SK-MEL-5 (cell line): ENCODE measurements around the gene MAP4. TPM values are rescaled to one million over a fixed set of nuclear protein-coding genes. Genes with fewer than 3 reads are reported as not detected.
"Not testable (repeated sequence)": the region's sequence is repeated elsewhere in the genome, so short reads cannot be mapped to it uniquely, and the experiment has no call there.

Experiments used
- DNase-seq: peaks from one replicate; pipeline ENCODE4 v3.0.0-alpha.2; 2016; ENCODE audit warnings: low read depth, low spot score
- in situ Hi-C: cut with HindIII; loops from 2 replicates; pipeline ENCODE4 v1.10.0; 2016; ENCODE audit warnings: low sequenced_read_pairs, high pct_unique_total_duplicates, low pct_unique_long_range_greater_than_20kb
- total RNA-seq: library from RNA; depleted of rRNA; stranded (reverse); fragments of >200 nt; shearing (Covaris generic); gene quantifications from 2 replicates; pipeline ENCODE4 v1.2.3, GENCODE V29; 2014

MAP4 gene
- total RNA-seq, 1 experiment from 2014 or later: 55.3 TPM

GRCh38 chr3:47910777-47911440 lies 105.3 kb downstream of the MAP4 start:
- in situ Hi-C loops: no loop called here

GRCh38 chr3:47910233-47910632 lies 106.0 kb downstream of the MAP4 start:
- in situ Hi-C loops: no loop called here
- DNase-seq: no peak

More at GRCh38 chr3:47910777-47911440, 105.3 kb downstream of the MAP4 start:
- no peak for DNase-seq

DNA sequence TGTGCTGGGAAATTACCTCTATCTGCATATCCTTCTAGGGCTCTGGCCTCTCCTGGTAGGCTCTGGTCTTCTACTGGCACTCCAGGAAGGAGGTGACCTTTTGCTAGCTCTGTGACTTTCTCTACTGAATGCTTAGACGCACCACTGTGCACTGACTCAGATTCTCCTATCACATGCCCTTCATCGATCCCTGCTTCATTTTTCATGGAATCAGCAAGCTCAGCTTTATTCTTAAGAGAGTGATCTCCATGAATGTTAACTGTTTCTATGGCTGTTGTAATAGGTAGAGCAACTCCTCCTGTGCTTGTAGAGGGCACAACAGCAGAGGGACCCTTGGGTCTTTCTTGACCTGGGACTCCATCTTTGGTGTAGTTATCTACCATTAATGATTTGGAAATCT lies 106.6 kb downstream of the MAP4 start:
- peak; percentile 42 for DNase-seq
- in situ Hi-C loops: no loop called here

- in situ Hi-C loops: no loop called here
- no peak for DNase-seq
Measured at GRCh38 chr3:47908744-47909143, 107.5 kb downstream of the MAP4 start.

DNA sequence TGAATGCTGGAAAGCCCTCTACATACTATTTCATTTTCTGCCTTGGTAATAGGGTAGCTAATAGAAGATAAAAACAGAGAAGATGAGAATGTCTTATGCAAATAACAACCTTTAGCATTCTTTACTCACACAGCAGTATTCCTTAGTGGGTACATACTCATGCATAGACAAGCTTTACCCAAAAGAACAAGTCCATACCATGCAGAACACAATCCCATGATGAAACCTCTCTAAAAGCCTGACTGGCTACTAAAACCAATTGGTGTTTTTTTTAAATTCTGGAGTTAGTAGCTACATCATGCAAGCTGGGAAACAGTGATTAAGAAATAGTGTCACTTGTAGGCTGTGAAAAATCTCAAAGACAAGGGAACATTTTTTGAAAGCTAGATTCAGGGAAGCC lies 108.4 kb downstream of the MAP4 start:
- in situ Hi-C loops: no loop called here

DNA sequence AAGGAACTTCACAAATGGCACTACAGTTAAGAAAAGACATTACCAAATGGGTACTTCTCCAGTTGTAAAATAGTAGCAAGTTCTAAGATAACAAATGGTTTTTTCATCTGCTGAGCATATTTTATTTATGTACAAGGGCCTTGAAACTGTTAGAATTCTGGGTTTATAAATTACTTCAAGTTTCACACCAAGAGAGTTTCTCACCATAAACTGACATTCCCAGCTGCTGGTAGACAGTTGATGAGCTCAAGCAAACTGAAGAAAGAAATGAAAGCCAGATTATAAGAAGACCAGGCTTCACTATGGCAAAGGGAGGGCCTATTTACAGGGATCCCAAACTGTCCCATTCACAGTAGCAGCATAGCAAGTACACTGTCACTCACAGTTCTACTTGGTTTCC lies 113.5 kb downstream of the MAP4 start:
- in situ Hi-C loops: no loop called here
- DNase-seq: no peak

More for the DNA sequence above, 108.4 kb downstream of the MAP4 start:
- DNase-seq: no peak

- no peak for DNase-seq
- in situ Hi-C loops: no loop called here
Measured at GRCh38 chr3:47901280-47901833, 114.9 kb downstream of the MAP4 start.

DNA sequence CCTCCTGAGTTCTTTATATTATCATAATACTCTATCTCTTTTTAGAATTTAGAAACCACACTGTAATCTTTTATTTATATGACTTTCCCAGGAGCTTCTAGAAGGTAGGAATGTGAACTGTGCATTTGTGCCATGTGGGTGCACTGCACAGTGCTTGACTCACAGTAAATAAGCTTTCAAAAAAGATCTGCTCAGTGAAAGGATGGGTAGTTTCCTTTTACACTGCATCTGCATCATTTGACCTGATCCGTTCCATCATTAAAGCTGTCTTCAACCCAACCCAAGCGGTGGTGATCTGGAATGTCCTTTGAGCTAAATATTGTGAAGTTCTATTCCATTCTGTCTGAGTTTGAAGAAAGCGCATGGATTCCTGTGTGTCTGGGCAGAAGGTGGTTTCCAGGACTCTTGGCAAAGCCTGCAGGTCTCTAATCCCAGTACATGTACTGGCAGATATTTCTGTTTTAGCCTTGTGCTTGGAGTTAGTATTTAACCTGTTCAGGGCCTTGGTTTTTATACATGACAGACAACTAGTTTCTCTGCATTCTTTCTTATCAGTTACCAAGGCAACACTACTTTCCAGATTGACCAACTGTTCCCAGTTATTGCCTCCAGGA lies 116.6 kb downstream of the MAP4 start:
- in situ Hi-C loops: no loop called here
- no peak for DNase-seq

GRCh38 chr3:47897954-47898353 lies 118.3 kb downstream of the MAP4 start:
- in situ Hi-C loops: no loop called here
- DNase-seq: no peak

GRCh38 chr3:47896736-47897135 lies 119.5 kb downstream of the MAP4 start:
- DNase-seq: peak; percentile 64
- in situ Hi-C loops: no loop called here

- in situ Hi-C loops: no loop called here
- DNase-seq: no peak
Measured at GRCh38 chr3:47895241-47895640, 121.0 kb downstream of the MAP4 start.

DNA sequence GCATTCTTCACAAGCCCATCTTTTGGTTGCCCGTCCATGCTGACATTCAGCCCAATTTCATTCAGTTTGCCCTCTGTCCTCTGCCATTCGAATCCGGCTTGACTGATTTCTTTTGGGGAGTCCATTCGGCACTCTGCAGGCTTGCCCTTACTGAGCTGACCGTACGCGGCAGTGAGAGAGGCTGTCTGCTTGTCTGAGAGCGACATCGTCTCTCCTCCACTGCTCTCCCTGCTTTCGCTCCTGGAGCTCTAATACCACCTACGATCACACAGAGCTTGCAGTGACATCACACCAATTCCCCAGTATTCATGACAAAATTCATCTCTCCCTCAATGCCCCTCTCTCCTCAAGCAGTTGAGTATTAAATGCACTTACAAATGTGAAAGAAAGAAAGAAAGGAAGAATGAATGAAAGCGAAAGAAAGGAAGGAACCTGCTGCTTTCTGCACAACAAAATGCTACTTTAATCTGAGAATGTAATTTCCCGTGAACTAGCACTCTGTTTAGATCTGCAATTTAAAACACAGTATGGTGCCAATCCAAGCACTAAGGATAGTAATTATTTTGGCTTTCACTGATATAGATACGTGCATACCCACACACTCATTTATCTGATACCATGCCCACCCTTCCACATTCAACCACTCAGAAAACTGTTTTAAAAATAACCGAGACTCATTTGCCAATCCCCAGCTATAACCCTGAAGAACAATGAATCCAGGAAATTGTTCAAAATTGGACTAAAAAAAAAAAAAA lies 123.8 kb downstream of the MAP4 start:
- DNase-seq: no peak
- in situ Hi-C loops: no loop called here

DNA sequence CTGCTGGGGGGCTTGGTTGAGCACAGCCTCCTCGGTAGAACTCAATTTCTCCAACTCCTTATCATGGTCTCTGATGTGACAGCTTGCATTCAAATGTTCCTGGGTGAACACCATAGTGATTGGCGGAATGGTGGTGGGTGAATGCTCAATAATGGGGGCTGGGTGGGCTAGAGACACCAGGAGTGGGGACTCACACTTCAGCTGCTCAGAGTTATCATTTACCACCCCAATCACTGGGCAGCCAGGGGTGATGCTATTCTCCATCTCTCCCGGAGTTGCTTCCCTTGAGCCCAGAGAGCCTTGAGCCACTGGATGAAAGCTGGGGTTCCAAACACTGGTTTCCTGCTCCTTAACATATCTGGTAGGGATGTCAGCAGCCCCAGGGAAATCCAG lies 124.6 kb downstream of the MAP4 start:
- DNase-seq: no peak
- in situ Hi-C loops: no loop called here

DNA sequence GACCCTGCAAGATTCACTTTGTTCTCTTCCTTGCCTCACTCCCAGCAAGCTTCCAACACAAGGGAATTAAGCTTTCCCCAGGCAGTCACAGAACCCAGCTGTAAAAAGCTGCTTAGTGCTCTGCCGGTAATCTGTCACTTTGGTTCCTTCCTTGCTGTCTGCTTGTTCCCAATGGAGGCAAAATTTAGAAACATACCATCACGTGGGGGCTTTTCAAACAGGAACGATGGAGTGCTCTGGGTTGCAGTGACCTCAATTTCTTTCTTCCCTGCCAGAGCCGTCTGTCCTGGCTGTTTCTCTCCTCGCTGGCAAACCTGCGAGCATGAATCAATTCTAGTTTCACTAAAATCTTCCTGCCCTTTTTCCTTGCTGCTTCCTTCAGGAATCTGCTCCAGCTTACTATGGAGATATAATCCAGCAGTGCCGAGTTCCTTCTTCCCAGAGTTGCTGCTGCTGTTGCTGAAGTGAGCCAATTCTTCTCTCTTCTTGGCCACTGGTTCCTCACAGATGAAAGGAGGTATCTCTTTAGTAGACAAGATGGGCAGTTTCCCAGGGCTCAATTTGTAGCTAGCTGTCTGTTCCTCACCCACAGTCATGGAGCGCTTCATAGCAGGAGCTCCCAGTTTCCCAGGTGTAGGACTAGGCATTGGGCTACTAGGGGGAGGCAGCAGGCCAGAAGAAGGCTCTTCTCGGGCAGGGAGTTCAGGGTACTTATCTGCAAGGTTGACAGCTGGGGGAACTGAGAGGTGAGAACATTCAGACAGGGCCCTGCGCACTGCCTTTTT lies 125.2 kb downstream of the MAP4 start:
- DNase-seq: no peak
- in situ Hi-C loops: no loop called here

DNA sequence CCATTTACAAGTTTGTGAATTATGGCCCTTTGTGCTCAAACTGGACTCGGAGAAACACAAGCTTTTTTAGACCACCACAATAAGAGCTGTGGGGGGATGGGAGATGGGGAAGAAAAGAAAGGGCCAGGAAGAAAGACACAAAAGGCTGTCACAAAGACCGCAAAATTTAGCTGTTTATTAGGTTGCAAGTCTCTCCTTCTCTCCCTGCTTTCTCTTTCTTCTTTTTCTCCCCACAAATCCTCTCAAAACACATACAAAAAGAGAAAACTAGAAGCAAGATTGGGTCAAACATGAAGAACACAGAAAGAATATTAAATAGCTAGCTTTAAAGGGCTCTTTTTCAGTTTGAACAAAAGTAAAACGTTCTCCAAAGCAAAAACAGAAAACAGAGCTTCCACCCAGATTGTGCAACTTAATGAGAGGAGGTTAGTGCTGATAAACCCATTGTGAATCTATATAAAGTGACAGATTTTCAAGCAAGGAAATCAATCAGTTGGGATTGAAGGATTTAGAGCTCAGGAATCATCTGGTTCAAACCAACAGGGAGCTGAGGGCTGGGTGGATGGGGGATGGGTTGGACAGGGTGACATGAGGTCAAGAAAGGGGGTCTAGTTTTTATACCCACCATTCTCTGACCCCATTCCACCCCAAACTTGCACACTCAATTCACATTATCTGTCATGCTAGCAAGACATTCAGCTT lies 125.9 kb downstream of the MAP4 start:
- in situ Hi-C loops: no loop called here

DNA sequence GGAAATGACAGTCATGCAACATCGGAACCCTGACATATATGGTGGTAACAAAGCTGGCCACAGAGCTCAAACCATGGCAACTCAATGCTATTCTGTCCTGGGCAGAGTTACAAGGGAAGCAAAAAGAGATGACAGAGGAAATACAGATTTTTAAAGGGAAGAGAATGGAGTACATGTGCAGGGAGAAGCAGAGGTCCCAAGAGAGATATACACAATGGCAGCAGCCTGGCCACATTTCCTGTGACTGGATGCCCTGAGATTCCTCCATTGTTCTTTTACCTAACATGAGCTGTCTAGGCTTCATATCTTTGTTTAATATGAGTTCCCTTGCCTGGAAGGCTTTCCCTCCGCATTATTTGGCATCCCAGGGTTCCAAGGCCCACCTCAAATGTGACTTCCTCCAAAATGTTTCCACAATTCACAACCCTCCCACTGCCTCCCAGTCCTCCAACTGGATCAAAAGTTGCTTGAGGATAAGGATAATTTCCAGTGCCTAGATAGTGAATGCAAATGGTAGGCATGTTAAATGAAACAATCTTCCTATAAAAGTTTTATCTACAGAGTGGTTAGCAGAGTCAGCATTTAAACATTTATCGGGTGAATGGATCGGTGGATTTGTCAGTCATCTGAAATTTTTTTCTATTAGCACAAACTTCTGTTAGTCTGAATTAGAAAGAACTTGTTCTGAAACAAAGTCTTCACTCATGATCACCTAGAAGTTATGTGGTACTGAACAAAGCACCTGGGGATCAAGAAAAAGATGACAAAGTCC lies 127.0 kb downstream of the MAP4 start:
- DNase-seq: no peak
- in situ Hi-C loops: no loop called here

More for the DNA sequence above, 125.9 kb downstream of the MAP4 start:
- no peak for DNase-seq

- DNase-seq, in situ Hi-C loops: not testable (repeated sequence)
Measured at GRCh38 chr3:47887991-47888390, 128.2 kb downstream of the MAP4 start.
